Hepatocyte (in vitro differentiated cells): ENCODE results near the gene CNTNAP2. TPM values are rescaled to one million over a fixed set of nuclear protein-coding genes. Genes with fewer than 3 reads are reported as not detected.
"Not testable (repeated sequence)": the region's sequence is repeated elsewhere in the genome, so short reads cannot be mapped to it uniquely, and the experiment has no call there.

Source experiments
- DNase-seq: peaks from one replicate; pipeline ENCODE4 v3.0.0-alpha.2; 2016; ENCODE audit warnings: low spot score
- H2AFZ ChIP-seq: fragments of 200-600 bp; sonication (generic); 2 replicates; pipeline ENCODE4 v1.6.0; 2016; ENCODE audit warnings: antibody characterized with exemption, mild to moderate bottlenecking
- H3K27ac ChIP-seq: fragments of 200-600 bp; sonication (generic); 2 replicates; pipeline ENCODE4 v1.5.1; 2016; ENCODE audit warnings: mild to moderate bottlenecking
- H3K27me3 ChIP-seq: fragments of 200-600 bp; sonication (generic); 2 replicates; pipeline ENCODE4 v1.6.1; 2016
- H3K36me3 ChIP-seq: fragments of 200-600 bp; sonication (generic); replicated peaks from 2 replicates; pipeline ENCODE4 v1.5.1; 2016; ENCODE audit warnings: low read depth; ENCODE audit not compliant: insufficient read depth
- H3K4me1 ChIP-seq: fragments of 200-600 bp; sonication (generic); 2 replicates; pipeline ENCODE4 v1.5.1; 2016; ENCODE audit warnings: mild to moderate bottlenecking, moderate library complexity; ENCODE audit not compliant: insufficient read depth
- H3K4me2 ChIP-seq: fragments of 200-600 bp; sonication (generic); 2 replicates; pipeline ENCODE4 v1.6.0; 2016
- H3K4me3 ChIP-seq: fragments of 200-600 bp; sonication (generic); 2 replicates; pipeline ENCODE4 v1.5.1; 2016; ENCODE audit warnings: mild to moderate bottlenecking
- H3K79me2 ChIP-seq: fragments of 200-600 bp; sonication (generic); 2 replicates; pipeline ENCODE4 v1.6.0; 2017; ENCODE audit warnings: mild to moderate bottlenecking
- H3K9me2 ChIP-seq: fragments of 200-600 bp; sonication (generic); replicated peaks from 2 replicates; pipeline ENCODE4 v1.6.0; 2017; ENCODE audit warnings: mild to moderate bottlenecking; ENCODE audit not compliant: insufficient read depth
- H3K9me3 ChIP-seq: fragments of 200-600 bp; sonication (generic); 2 replicates; pipeline ENCODE4 v1.5.1; 2016; ENCODE audit warnings: low read depth, mild to moderate bottlenecking
- H4K20me1 ChIP-seq: fragments of 200-600 bp; sonication (generic); 2 replicates; pipeline ENCODE4 v1.6.0; 2016; ENCODE audit warnings: mild to moderate bottlenecking; ENCODE audit not compliant: insufficient read depth, poor library complexity, severe bottlenecking
- EZH2 ChIP-seq: fragments of 200-600 bp; sonication (generic); IDR thresholded peaks from 2 replicates; pipeline ENCODE4 v1.6.1; 2016; ENCODE audit warnings: antibody characterized with exemption, mild to moderate bottlenecking, borderline replicate concordance
- EZH2phosphoT487 ChIP-seq: fragments of 200-600 bp; sonication (generic); IDR thresholded peaks from one replicate; pipeline ENCODE4 v1.6.1; 2018; ENCODE audit warnings: antibody characterized with exemption, mild to moderate bottlenecking, low read depth, moderate library complexity; ENCODE audit not compliant: unreplicated experiment, severe bottlenecking
- WGBS: methylation state at CpG from one replicate; pipeline ENCODE4 v1.1.6; 2016; ENCODE audit warnings: low lambda C conversion rate; ENCODE audit errors: missing lambda C conversion rate; 5-methylcytosine and 5-hydroxymethylcytosine counted together
- polyA plus RNA-seq: library from polyadenylated mRNA; unstranded; fragments of >200 nt; fragmentation: Nextera tagmentation; extraction: Ambion mirVana; gene quantifications from 2 replicates; pipeline ENCODE4 v1.2.1, GENCODE V29; 2016
- total RNA-seq: library from RNA; depleted of rRNA; stranded (reverse); fragments of >200 nt; gene quantifications from 2 replicates; pipeline ENCODE4 v1.2.3, GENCODE V29; 2014
- TF ChIP-seq, protein P1 (sequence below): fragments of 200-600 bp; sonication (generic); IDR thresholded peaks from 2 replicates; pipeline ENCODE4 v1.5.1; 2016; ENCODE audit warnings: antibody characterized with exemption, mild to moderate bottlenecking; ENCODE audit not compliant: poor library complexity

The CNTNAP2 gene
- total and polyA plus RNA-seq, 2 experiments from 2014 or later = 7.5 to 14.7 TPM

DNA sequence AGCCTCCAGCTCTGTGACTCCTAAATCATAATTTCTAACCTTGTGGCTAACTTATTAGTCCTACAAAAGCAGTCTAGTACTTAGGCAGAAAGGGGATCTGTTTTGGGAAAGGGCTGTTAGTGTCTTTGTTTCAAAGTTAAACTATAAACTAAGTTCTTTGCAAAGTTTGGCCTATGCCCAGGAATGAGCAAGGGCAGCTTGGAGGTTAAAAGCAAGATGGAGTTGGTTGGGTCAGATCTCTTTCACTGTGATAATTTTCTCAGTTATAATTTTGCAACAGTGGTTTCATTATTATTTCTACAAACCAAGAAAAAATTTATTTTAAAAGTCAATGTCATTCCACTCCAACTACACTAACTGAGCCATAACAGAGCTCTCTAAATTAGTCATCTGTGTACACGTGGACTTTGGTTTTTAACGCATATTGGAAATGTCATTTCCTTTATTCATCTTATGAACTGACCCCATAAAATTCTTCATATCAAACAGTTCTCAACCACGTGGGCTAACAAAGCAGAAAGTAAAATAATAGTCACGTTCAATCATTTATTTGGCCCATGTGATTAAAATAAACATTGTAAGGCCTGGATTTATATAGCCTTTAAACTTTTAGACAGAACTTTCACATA is 2330.7 kb downstream of the CNTNAP2 start:
- Histone ChIP-seq H3K36me3 (no peaks in the 10 kb centered on the region), H3K4me2 (no peak overlapping the region), H3K9me2 (no peaks in the 10 kb centered on the region), H3K27me3 (no peaks in the 10 kb centered on the region), H3K4me3 (no peak overlapping the region), H3K27ac (peak overlapping the region; percentile 64), H3K9me3 (no peaks in the 10 kb centered on the region), H4K20me1 (no peaks in the 10 kb centered on the region), H3K4me1 (peaks cover 11% of the 10 kb centered on the region), H2AFZ (no peak overlapping the region), H3K79me2 (no peaks in the 10 kb centered on the region)
- no peak for TF ChIP-seq EZH2
- no peak for TF ChIP-seq EZH2phosphoT487
- 31% methylated on average over 4 of the region's 4 CpGs for WGBS
- no peak for DNase-seq

DNA sequence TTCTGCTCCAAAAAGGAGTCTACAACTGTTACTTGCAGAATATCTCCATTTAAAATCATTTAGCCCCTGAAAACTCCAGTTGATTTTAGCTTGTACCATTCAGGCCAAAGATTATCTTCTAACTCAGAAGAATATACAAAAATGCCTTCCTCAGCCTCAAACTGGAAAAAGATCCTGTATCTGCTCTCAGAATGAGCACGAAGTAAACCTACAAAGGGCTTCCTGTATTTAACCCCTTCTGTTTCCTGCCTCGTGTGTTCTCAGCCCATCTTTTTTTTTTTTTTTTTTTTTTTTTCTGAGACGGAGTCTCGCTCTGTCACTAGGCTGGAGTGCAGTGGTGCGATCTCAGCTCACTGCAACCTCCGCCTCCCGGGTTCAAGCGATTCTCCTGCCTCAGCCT is 2334.9 kb downstream of the CNTNAP2 start:
- not testable (repeated sequence) for H3K27me3 ChIP-seq, H3K4me3 ChIP-seq, H3K9me3 ChIP-seq, H4K20me1 ChIP-seq, H3K79me2 ChIP-seq, H3K27ac ChIP-seq, H3K9me2 ChIP-seq, H2AFZ ChIP-seq, H3K36me3 ChIP-seq, H3K4me2 ChIP-seq, DNase-seq
- peaks cover 11% of the 10 kb centered on the region for H3K4me1 ChIP-seq
- 82% methylated on average over 8 of the region's 8 CpGs for WGBS

DNA sequence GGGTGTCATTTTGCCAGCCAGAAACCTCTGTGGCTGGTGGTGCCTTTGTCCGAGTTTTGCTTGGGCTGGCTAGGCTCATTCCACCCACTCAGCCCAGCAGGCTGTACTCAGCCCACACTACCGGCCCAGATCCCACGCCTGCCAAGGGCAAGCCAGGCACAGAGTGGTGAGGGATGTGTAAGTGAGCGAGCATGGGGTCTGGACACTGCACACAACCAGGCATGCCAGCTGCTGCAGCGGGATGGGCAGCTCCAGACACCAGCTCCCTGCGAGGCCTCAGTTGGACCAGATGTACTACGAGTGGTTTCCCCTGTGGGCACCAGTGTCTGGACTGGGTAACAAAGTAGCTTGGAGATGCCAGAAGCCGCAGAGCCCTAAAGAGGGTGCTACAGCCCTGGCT is 2339.8 kb downstream of the CNTNAP2 start:
- no peaks in the 10 kb centered on the region for H3K9me2 ChIP-seq
- peaks cover 6% of the 10 kb centered on the region for H3K4me1 ChIP-seq
- no peaks in the 10 kb centered on the region for H3K36me3 ChIP-seq
- H3K27me3 ChIP-seq = no peaks in the 10 kb centered on the region
- 89% methylated on average over 8 of the region's 8 CpGs for WGBS
- no peak overlapping the region for H3K4me3 ChIP-seq
- DNase-seq = no peak
- H3K79me2 ChIP-seq = no peaks in the 10 kb centered on the region
- TF ChIP-seq EZH2 (no peak), EZH2phosphoT487 (no peak)
- TF ChIP-seq, protein P1, sequence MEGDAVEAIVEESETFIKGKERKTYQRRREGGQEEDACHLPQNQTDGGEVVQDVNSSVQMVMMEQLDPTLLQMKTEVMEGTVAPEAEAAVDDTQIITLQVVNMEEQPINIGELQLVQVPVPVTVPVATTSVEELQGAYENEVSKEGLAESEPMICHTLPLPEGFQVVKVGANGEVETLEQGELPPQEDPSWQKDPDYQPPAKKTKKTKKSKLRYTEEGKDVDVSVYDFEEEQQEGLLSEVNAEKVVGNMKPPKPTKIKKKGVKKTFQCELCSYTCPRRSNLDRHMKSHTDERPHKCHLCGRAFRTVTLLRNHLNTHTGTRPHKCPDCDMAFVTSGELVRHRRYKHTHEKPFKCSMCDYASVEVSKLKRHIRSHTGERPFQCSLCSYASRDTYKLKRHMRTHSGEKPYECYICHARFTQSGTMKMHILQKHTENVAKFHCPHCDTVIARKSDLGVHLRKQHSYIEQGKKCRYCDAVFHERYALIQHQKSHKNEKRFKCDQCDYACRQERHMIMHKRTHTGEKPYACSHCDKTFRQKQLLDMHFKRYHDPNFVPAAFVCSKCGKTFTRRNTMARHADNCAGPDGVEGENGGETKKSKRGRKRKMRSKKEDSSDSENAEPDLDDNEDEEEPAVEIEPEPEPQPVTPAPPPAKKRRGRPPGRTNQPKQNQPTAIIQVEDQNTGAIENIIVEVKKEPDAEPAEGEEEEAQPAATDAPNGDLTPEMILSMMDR = no peak
- no peaks in the 10 kb centered on the region for H3K9me3 ChIP-seq
- H2AFZ ChIP-seq = no peak overlapping the region
- H4K20me1 ChIP-seq = no peaks in the 10 kb centered on the region
- no peak overlapping the region for H3K27ac ChIP-seq
- no peak overlapping the region for H3K4me2 ChIP-seq

DNA sequence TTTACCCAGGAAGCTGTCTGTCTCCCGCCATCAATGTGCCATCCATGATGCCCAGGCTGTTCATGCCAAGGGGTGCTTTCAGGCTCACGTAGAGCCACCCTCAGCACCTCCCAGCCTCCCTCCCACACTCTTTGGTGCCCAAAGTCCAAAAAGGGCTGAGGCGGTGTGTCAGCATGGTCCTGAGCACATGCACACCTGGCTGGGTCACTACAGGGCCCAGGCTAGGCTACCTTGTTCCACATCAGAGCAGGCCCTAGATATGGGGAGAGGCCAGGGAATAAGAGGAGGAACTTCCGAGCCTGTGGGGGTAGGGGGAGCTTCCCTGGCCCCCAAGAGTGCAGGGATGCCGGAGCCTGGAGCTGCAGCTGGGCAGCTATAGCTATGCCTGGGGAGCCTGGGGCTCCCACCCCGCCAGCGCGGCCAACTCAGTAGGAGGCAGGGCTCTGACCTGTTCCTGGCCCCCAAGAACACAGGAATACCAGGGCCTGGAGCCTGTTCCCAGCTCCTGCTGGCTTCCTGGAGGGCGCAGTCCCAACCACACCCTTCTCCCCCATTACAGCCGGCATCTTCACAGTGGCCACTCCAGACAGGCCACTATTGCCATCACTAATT is 2340.8 kb downstream of the CNTNAP2 start:
- H3K4me3 ChIP-seq = no peak overlapping the region
- H3K4me1 ChIP-seq = peaks cover 11% of the 10 kb centered on the region
- no peak overlapping the region for H3K4me2 ChIP-seq
- H3K9me2 ChIP-seq = no peaks in the 10 kb centered on the region
- no peak for DNase-seq
- no peaks in the 10 kb centered on the region for H4K20me1 ChIP-seq
- H3K9me3 ChIP-seq = no peaks in the 10 kb centered on the region
- WGBS = 95% methylated on average over 10 of the region's 10 CpGs
- no peaks in the 10 kb centered on the region for H3K27me3 ChIP-seq
- no peaks in the 10 kb centered on the region for H3K79me2 ChIP-seq
- H2AFZ ChIP-seq = no peak overlapping the region
- no peak overlapping the region for H3K27ac ChIP-seq
- TF ChIP-seq, protein P1 = no peak
- no peak for TF ChIP-seq EZH2
- TF ChIP-seq EZH2phosphoT487 = no peak
- no peaks in the 10 kb centered on the region for H3K36me3 ChIP-seq
